ENCODE results near the gene NDRG2. TPM values are rescaled to one million over a fixed set of nuclear protein-coding genes. Genes with fewer than 3 reads are reported as not detected.

NDRG2 gene
- total RNA-seq, result 5.6 and 6.2 TPM in 2 replicates

DNA sequence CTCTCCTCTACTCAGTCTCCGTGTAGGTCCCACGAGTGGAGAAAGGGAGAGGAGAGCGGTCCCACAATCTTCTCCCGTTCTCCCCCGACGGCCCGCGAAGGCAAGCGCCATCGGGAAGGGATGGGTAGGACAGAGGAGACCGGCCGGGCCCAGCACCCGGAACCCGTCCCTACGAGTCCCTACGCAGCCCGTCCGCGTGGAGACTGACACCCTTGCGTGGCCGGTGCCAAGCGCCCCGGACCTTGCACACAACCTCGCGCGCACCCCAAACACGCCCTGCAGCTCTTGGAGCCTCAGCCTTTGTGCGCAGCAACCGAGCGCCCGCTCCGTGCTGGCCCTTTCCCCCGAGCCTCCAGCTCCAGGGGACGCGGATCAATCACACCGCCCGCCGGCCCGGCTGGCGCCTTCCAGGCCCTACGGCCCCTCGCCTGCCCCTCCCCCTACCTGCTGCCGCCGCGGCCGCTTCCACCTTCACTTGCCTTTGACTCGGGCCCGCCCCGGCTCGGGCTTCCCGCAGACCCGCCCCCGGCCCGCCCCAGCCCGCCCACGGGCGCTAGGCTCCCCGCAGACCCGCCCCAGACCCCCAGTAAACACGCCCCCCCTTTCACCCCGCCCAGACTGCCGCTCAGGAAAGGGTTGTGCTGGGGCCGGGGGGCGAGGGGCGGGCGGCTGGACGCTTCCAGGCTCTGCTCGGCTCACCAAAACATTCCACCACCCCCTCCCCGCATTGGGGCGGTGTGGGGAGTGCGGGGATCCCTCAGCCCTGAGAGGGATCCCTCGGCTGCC is at the start of gene NDRG2:
NDRG2 (minus strand) TSS at position 477 of the 786 bp plus-strand sequence. CDS start 1,746 bp downstream, outside the sequence.
- intact Hi-C loops (cut with micrococcal nuclease), result no loop called here

DNA sequence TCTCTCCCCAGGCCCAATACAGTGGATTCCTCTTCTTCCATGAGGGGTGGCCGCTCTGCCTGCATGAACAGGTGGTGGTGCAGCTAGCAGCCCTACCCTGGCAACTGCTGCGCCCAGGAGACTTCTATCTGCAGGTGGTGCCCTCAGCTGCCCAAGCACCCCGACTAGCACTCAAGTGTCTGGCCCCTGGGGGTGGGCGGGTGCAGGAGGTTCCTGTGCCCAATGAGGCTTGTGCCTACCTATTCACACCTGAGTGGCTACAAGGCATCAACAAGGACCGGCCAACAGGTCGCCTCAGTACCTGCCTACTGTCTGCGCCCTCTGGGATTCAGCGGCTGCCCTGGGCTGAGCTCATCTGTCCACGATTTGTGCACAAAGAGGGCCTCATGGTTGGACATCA is 49.1 kb upstream of the NDRG2 start:
- intact Hi-C loops (cut with micrococcal nuclease), result no loop called here

DNA sequence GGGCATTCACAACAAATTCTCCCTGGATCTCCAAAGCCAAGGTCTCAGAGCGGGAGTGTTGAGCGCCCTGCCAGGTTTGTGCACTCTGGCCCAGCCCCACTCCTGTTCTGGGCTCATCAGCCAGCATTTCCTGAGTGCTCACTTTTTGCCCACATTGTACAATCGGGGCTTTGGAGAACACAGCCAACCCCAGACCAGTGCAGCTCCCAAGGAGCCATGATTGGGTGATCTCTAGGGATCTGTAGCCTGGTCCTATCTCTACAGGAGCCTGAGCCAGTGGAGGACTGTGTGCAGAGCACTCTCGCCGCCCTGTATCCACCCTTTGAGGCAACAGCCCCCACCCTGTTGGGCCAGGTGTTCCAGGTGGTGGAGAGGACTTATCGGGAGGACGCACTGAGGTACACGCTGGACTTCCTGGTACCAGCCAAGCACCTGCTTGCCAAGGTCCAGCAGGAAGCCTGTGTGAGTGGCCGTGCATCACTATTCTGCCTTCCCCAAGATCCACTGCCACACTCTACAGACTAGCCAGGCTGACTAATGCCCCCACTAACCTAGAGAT is 48.0 kb upstream of the NDRG2 start:
- intact Hi-C loops (cut with micrococcal nuclease), result no loop called here

DNA sequence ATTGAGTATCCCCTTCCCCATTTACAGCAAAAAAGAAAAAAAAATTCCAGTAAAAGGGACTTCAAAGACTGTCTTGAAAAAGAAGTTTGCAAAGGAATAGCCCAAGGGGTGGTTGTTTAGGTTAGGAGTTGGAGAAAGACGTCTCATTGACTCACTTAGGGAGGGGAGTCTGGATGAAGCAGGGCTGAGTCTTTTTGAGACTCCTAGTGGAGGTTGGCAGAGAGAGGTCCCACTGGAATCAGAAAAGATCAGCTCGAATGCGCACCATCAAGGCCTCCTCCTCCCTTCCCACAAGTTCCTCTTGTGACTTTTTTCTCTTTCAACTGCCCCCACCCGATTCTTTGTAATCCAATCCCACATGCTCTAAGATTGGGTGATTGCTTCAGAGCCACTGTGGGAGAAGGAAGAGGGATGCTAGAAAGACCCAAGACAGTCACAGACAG is 47.2 kb upstream of the NDRG2 start:
- intact Hi-C loops (cut with micrococcal nuclease), result no loop called here

DNA sequence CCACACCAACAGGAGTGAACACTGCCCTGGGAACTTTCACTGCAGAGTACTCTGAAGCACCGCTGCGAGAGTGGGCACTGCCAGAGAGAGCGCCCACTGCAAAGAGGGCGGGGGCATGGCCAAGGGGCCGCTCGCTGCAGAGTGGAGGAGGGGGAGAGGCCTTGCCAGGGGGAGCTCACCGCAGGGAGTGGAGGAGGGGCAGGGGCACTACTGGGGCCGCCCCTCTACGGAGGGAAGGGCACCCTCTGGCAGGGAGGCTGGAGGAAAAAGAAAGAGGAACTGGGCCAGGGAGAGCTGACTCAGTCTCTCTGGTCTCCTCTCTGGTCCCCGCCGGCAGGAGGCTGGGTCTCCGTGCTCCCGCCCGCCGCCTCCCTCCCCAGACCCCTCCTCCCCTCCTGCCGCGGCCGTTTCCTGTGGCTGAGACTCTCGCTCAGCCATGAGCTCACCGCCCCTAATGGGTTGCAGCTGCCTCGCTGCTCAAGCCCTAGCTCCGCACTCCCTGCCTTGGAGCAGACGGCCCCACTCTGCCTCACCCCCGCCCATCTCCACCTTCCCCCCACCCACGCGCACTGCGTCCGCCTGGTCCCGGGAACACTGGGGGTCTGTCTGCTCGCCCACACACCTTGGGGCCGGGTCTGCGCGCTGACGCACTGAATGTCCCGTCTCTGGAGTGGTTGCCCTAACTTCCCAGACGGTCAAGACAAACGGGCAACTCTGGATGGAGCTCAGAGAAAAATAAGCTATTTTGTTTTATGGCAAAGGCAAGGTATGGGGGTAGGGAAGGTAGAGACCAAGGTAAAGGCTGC is 46.6 kb upstream of the NDRG2 start:
- intact Hi-C loops (cut with micrococcal nuclease), result loop anchor here (1.0 kb wide), 1 partner anchor 21 kb away; no protein-coding TSS in a partner anchor

DNA sequence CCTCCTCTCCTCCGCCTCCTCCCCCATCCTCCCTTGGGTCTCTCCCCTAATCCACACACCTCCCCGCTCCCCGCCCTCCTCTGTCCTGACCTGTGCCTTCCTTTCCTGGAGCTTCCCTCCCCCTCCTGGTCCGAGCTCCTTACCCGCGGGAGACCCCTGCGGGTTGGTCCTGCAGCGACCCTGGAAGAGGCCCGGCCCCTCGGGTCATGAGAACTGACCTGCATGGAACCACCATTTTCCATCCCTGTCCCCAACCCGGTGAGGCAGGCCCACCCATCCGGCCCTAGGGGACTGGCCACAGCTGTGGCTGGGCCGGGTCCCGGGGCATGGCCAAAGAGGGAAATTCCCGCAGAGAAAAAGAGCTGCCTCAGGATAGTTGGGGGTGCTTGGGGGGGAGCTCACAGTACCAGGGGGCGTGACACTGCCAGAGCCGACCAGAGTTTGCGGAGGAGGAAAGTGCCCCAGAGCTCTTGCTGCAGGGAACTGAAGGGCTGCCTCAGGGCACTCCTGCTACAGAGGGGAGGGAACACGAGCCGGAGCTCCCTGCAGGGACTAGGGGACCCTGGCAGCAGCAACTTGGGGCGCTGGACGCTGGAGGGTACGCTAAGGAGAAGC is 45.9 kb upstream of the NDRG2 start:
- intact Hi-C loops (cut with micrococcal nuclease), result loop anchor here (1.0 kb wide), 1 partner anchor 22 kb away; no protein-coding TSS in a partner anchor

DNA sequence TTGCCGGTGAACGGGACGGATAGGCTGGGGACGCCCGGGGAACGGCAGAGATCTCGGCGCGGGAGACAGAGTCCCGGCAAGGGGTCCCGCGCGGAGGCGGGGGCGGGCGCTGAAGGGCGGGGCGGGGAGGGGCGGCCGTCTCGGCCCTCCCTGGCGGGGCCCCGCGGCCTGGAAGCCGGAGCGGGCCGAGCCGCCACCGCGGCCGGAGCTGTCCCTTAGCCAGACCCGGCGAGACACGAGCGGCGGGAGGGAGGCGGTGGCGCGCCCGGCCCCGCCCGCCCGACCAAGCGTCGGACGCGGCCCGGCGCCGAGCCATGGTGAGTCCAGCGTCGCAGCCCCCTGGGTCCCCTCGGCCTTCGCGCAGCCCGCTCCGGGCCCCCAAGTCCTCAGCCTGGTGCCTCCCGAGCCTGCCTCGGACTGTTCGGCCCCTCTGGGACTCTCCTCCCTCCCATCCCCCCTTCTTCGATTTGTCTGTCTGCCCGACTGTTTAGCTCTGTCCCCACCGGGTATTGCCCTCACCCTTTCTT is 45.3 kb upstream of the NDRG2 start, which contains the start of gene ARHGEF40:
ARHGEF40 (plus strand) TSS at position 222 of the 527 bp plus-strand sequence; CDS start at position 315, 93 bp downstream.
- intact Hi-C loops (cut with micrococcal nuclease), result no loop called here

DNA sequence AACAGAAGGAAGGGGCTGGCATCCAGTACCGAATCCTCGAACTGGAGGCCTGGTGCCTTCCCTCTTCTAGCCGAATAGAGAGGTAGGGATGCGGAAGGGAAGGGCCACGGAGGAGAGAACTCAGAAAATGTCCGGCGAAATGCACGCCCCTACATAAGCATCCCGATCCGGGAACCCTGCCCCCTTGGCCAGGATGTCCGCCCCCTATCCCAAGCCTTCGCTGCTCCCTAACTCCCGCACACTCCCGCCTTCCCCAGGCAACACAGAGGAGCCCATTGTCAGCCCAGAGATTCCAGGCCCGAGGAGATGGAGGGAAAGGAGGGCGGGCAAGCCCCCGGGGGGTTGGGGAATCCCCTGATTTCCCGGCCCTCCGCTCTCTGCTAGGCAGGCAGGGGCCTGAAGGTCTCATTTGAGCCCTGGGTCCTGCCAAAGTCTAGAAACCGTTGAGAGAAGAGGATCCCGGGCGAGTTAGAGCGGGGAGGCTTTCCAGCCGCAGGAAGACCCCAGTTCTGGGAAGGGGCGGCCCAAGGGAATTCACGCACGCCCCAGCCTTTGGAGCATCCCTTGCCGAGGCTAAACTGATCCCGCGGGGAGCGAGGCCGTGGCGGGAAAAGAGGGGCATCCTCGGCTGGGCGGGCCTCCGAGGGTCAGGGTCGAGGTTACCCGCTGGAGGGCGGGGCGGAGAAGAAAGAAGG is 44.7 kb upstream of the NDRG2 start:
- intact Hi-C loops (cut with micrococcal nuclease), result no loop called here

DNA sequence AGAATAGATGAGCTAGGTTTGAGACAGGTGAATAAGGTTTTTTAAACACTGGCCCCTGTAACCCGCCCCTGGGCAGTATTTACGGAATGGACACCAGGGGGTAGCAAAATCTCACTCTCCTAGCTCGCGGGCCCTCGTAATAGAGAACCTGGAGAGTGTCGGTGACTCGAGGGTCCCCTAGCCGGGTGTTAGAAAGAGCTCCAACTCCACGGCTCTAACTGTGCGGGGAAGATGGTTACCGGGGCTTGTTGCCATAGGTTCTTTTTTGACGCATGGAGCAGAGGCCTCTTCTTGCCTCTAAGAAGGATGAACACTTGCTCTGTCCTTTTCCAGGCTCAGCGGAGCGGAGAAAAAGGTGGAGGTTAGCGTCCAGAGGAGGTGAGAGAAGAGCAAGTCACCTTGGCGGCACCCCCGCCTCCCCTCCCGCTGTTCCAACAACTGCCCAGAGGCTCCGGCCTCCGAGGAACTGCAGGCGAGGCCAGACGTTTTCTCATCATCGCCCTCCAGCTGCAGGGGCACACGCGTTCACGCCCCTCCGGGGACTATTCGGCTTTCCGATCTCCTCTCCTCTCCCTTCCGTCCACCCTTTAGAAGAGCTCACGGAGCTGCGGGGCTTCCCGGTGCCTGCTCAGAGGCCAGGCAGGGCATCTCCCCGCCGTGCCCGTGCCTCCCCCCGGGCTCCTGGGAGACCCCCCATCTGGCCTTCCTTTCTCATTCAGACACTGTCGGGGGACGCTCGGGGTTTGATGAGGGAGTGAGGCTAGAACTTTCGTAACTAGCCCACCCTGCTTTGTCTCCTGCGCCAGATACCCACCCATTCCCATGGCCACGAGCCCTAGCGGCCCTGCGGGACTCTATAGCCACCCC is 43.9 kb upstream of the NDRG2 start:
- intact Hi-C loops (cut with micrococcal nuclease), result loop anchor here (1.0 kb wide), 1 partner anchor 36 kb away; no protein-coding TSS in a partner anchor

DNA sequence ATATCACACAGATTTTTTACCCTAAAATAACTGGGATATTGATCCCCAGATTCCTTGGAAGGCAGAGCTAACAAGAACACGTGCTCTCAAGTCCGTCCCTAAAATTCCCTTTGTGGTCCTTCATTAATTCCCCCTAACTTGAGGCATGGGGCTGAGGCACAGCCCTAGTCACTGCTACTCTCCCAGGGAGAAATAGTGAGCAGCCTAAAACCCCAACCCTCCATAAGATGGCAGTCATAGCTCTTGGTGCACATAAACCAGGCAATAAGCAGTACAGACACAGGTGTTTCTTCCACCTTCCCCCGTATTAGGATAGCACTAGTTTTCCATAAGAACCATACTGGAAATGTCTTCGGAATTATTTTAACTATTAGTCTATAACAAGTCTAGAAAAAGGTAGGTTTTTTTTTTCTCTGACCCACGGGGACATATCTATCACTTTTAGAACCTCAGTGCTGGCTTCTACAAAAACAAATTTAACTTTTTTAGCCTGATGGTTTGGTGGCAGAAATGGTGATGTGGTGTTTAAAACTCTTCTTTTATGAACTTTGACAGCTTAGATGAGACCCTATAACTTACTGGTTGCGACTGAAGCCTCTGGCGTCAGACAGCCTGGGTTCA is 42.1 kb upstream of the NDRG2 start:
- intact Hi-C loops (cut with micrococcal nuclease), result no loop called here

DNA sequence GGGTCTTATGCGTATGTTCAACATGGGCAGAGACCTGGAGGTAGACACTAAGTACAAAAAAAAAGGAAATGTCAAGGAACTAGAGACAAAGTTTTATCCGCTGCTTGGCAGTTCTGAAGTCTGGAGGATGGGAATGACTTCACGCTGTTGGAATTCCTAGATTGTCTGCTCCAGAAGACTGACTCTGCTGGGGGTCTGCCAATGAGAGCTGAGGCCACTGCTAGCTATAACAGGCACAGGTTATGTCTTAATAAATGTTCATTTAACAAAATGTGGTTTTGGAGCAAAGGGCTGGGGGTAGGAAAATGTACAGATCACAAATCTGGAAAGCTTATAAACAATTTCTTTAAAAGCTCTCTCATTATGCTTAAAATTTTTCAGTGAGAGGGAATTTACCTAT is 38.6 kb upstream of the NDRG2 start:
- intact Hi-C loops (cut with micrococcal nuclease), result no loop called here

DNA sequence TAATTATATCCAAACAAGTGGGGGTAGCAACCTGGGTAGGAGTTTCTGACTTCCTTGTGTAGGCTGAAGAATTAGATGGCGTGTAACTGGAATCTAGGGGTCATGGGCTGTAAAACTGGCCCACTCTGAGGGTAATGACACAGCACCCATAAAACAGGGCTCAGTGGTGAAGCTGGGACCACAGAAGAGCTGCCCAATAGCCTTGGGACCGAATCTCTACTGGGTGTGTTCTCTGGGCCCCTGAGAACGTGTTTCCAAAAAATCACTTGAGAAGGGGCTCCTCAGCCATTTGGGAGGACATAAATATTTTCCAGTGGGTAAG is 36.4 kb upstream of the NDRG2 start:
- intact Hi-C loops (cut with micrococcal nuclease), result no loop called here

DNA sequence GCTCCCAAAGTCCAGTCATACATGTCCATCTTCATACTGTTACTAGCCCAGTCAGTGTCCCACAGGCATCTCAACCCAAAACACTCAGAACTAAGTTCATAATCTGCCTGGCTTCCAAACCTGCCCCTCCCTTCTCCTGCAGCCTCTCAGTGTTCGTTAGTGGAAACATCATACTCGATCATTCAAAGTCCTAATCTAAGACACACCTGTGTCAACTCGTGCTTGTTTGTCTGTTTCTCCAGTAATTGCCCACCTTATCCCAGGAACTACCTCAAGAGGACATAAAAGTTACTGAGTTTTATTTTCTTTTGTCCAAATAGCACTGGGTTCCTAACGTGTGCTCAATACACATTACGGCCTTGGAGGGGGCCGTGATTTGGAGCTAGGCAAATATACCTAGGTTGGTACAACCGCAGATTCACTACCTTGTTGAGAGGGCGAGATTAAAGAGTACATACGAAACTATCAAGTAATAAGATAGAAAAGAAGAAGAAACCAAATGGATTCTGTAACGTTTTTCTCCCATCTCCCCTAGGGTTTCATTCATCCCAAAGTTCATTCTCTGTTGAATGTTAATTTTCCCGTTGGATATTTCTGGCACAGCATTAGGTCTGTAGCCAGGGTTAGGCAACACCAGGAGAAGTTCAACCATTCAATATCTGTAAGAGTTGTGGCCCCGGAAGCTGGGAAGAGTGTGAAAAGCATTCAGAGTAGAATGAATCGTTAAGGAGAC is 35.9 kb upstream of the NDRG2 start:
- intact Hi-C loops (cut with micrococcal nuclease), result no loop called here

DNA sequence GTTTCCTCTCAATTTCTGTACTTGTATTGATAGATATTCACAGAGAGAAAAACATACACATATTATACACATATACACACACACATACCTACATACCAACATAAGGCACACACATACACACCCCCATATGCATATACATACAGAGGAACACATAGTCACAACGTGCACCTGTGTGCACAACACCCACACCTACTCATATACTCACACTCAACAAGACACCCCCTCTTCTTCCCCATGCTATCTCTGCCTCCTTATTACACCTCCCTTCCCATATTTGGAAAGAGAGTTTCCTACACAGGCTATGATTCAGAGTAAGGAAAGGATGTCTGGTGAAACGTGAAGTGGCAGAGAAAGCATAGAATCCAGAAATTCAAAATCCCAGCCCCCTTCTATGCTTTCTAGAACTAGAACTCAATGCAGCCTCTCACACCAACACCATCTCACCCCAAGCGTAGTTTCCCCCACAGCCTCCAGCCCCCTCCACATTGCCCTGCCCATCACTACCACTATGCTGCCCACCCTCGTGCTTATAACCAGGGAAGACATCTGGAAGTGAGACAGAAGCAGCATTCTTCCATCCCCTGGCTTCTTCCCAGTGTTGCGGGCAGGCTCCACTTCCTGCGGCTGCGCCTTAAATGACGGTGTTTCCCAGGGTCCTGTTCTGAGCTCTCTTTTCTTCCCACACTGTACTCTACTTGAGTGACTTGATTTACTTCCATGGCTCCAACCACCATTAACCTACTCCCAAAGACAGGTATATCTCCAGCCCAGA is 35.2 kb upstream of the NDRG2 start:
- intact Hi-C loops (cut with micrococcal nuclease), result no loop called here

DNA sequence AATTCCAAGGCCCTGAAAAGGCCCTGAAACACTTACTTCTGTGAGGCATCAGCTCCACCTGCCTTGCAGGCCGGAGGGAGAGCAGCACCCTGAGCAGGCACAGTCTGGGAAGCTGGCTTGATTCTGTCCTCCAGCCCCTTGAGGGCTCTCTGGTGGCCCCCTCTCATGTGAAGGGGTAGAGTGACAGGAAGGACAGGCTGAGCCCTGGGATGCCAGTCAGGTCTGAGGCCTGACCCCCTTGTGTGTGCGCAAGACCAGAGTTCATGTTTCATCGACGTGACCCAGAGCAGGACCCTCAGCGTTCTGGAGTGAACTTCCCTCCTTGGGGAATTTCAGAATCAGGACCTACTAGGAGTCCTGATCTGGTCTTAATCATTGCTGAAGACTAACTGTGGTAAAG is 34.0 kb upstream of the NDRG2 start:
- intact Hi-C loops (cut with micrococcal nuclease), result no loop called here

DNA sequence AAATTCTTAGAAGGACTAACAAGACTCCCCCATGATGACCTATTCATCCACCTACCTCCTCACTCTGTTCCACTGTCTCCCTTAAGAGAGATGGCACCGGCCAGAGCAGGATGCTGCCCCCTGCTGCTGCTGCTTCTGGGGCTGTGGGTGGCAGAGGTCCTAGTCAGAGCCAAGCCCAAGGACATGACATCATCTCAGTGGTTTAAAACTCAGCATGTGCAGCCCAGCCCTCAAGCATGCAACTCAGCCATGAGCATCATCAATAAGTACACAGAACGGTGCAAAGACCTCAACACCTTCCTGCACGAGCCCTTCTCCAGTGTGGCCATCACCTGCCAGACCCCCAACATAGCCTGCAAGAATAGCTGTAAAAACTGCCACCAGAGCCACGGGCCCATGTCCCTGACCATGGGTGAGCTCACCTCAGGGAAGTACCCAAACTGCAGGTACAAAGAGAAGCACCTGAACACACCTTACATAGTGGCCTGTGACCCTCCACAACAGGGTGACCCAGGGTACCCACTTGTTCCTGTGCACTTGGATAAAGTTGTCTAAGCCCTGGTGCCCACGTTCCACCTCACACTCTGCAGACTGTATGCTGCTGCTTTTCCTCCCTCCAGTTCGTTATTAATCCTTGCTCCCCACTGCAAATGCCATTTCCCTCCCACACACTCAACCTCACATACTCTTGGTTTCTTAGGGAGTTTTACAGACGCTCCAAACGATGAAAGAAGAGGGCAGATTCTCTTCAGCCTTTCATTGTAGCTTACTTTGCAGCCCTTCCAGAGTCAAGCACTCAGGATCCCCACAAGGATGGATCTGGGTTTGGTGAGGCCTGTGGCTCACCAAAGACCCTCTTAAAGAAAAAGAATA is 33.2 kb upstream of the NDRG2 start, which contains the start of gene RNASE8:
RNASE8 (plus strand) TSS at position 20 of the 873 bp plus-strand sequence; CDS start at position 91, 71 bp downstream.
- intact Hi-C loops (cut with micrococcal nuclease), result no loop called here
